Measurements from ENCODE around the gene ZMYM3.

The ZMYM3 gene

DNA sequence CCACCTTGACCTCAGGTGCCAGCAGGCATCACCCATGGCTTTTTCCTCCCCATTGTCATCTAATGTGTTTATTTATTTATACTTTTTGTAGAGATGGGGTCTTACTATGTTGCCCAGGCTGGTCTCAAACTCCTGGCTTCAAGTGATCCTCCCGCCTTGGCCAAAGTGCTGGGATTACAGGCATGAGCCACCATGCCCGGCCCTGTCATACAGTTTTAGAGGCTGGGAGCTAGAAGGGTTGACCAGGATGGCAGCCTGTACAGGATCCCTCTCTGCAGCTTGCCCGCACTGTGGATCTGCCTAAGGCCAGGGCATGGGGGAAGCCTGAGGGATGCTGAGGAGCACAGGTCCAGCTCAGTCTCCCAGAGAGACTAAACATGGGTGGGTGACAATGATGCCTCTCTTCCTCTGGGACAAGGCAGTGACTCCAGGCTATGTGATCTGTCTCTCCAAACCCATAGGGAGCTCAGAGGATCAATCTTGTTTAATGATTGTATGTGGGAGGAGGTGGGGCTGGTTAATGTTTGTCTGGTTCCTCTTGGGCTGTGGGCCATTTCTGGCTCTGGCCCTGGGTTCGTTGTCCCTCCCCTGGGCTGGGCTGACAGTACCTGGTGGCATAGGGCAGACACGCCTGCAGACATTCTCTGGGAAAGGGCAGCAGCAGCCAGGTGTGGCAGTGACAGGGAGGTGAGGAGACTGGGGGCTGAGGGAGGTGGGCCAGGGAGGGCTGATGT is 39.2 kb downstream of the ZMYM3 start:
- in situ Hi-C loops (cut with MboI; ENCODE audit: low sequenced_read_pairs): no loop called here

GRCh38 chrX:71214152-71214551 is 39.8 kb downstream of the ZMYM3 start:
- in situ Hi-C loops (cut with MboI; ENCODE audit: low sequenced_read_pairs): no loop called here

- in situ Hi-C loops (cut with MboI; ENCODE audit: low sequenced_read_pairs): no loop called here
These were observed 41.4 kb downstream of the ZMYM3 start for GRCh38 chrX:71212536-71212935.

GRCh38 chrX:71210816-71211215 is 43.1 kb downstream of the ZMYM3 start:
- in situ Hi-C loops (cut with MboI; ENCODE audit: low sequenced_read_pairs): no loop called here

DNA sequence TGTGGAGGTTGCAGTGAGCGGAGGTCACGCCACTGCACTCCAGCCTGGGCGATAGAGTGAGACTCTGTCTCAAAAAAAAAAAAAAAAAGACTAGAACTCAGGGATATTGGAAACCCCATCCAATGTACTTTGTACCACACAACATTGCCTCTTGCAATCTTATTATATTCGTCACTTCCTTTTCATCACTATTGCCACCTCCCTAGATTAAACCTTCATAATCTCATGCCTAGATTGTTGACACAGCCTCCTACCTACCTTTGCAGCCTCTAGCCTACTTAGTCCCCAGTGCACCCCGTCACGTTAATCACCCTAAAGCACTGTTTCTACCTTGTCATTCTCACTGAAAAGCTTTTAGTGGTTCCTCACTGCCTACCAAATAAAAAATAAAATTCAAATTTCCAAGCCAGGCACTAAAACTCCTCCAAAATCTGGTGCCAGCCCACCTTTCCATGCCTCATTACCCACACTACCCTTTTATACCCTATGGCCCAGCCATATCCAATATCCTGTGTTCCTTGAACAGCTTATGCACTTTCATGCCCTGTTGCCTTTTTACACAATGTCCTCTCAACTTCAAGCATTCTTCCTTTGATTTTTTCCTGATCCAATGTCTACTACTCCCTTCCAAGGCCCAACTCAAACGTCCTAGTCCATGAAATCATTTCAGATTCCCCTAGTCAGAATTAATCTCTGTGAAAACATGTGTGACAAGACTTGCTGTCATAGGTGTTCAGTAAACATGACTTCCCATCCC is 54.5 kb downstream of the ZMYM3 start:
- in situ Hi-C loops (cut with MboI; ENCODE audit: low sequenced_read_pairs): no loop called here

- in situ Hi-C loops (cut with MboI; ENCODE audit: low sequenced_read_pairs): no loop called here
These were observed 55.9 kb downstream of the ZMYM3 start for GRCh38 chrX:71198066-71198465.

DNA sequence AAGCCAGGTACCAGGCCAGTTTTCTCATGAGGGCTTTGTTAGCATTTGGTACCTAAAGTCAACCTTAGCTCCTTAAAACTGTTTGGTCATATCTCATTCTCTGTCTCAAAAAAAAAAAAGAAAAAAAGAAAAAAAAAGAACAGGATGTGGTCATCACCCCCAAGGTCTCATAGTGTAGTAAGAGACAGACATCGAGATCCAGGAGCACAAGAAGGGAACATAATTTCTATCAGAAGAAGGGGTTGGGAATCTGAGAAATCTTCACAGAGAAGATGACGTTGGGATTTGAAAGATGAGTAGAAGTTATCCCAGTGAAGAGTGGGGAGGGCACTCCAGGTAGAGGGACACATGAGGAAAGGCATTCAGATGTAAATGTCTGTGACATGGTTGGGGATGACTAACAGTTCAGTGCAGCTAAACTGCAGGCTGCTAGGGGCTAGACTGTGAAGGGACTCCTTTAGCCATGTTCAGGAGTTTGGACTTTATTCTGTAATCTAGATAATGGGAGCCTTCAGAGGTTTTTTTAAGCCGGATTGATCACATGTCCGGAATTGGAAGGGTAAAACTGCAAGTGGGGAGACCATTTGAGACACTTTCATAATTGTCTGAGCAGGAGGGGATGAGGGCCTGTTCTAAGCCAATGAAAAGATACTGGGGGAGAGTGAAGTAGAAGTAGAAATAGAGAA is 57.8 kb downstream of the ZMYM3 start:
- in situ Hi-C loops (cut with MboI; ENCODE audit: low sequenced_read_pairs): no loop called here

DNA sequence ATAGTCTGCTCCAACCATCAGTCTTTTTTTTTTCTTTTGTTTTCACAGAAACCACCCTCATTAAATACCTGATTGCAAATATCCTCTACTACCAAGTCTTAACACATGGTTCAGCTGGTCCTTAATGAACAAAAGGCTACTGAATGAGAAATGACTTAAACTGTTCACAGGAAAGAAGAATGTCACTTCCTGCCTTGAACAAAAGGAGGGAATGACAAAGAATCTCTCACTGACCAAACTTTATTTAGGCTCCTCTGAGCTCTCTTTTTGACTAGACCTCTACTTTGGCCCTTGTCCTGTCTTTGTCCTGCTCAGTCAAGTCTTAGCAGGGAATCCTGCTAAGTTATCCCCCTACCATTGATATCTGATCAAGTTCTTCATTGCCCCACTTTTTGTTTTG is 62.7 kb downstream of the ZMYM3 start:
- in situ Hi-C loops (cut with MboI; ENCODE audit: low sequenced_read_pairs): no loop called here
